GM18505 (cell line): Measurements from ENCODE around the gene SCAMP1.

Experiments
- ATAC-seq: cut with Tn5 transposase; IDR thresholded peaks from one replicate; pipeline ENCODE4 v1.9.1; 2021; ENCODE audit not compliant: unreplicated experiment
- POLR2A ChIP-seq: IDR thresholded peaks from 4 replicates; pipeline ENCODE4 v1.6.1; 2011; ENCODE audit warnings: borderline replicate concordance; ENCODE audit not compliant: insufficient read depth, insufficient read length; ENCODE audit errors: extremely low read depth

The SCAMP1 gene

DNA sequence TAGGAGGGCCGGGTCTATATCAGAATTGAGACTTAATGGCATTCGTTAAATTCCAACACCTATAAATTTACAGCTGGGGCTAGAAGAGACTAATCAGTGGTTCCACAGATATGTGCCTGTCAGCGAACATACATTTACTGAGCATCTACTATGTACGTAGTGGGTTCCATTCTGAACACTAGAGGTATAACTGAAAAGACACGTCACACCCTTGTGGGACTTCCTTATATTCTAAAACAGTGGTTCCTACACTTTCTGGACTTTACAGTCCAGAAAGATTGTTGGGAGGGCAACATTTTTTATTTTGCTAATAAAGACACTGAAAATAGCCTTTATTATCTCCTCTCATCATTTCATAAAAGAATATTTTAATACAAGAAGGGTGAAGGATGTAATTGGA lies 140.5 kb downstream of the SCAMP1 start:
- TF ChIP-seq POLR2A: no peak
- ATAC-seq: no peak

DNA sequence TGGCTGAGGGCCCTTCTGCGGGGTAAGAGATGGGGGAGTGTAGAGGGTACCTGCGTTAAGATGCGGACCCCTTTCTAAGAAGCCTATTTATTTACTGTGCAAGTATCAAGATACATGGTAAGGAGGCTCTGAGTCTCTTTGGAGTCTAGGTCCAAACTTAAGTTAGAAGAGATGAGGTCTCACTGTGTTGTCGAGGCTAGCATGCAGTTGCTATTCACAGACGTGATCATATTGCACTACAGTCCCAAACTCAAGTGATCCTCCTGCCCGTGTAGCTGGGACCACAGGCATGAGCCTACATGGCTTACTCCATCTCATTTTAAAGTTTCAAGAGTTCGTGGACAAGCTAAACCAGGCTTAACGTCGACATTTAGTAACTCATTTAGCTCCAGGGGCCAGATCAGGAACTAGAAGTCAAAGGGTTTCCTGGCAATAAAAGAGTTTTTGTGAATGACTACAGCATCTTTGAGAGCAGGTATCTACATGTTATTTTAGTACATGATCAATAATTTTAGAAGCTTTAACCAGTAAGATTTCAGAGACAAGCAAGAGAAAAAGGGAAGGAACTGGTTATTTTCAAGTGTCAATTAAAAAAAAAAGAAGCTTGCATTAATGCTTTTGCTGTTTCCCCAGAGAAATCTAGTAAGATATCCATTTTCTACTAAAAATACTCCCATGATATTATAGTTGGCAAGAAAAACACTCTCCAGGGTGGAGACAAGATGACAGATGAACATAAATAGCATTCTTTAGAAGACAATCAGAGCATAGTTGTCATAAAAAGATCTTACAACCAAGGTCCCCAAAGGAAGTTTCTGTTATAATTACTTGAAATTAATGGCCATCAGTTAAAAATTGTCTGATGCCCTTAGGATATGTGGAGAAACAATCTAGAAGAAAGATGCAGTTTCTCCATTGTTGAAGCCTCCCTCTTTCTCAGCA lies 141.3 kb downstream of the SCAMP1 start:
- TF ChIP-seq POLR2A: no peak

DNA sequence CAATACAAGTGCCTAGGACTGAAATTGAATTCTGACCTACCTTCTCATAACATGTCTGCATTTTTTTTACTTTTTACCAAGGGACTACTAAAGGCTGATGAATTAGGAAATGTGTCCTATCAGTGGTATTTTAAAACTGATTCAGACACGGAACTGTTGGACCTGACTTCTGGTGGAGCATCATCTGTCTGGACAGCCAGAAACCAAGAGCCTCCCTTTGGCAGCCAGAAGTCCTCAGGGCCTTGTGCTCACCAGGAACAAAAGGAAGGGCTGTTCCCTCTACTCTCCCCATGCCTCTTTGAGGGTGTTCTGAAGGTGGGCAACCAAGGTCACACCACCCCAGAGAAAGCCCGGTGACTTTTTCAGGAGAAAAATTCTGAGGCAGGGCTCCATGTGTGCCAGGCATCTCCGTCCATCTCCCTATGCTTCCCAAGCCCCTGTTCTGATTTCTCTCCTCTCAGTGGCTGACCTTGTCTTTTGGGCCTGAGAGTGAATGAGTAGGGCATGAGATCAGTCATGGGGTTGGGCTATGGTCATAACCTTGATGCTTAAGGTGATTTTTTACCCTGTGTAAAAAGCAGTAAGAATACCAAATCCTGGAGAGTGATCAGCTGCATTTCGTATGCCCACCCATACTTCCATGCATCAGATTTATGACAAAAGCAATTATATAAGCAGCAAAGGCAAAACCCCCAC lies 143.7 kb downstream of the SCAMP1 start:
- no peak for ATAC-seq
- TF ChIP-seq POLR2A: no peak

More for the DNA sequence above, 141.3 kb downstream of the SCAMP1 start:
- no peak for ATAC-seq

DNA sequence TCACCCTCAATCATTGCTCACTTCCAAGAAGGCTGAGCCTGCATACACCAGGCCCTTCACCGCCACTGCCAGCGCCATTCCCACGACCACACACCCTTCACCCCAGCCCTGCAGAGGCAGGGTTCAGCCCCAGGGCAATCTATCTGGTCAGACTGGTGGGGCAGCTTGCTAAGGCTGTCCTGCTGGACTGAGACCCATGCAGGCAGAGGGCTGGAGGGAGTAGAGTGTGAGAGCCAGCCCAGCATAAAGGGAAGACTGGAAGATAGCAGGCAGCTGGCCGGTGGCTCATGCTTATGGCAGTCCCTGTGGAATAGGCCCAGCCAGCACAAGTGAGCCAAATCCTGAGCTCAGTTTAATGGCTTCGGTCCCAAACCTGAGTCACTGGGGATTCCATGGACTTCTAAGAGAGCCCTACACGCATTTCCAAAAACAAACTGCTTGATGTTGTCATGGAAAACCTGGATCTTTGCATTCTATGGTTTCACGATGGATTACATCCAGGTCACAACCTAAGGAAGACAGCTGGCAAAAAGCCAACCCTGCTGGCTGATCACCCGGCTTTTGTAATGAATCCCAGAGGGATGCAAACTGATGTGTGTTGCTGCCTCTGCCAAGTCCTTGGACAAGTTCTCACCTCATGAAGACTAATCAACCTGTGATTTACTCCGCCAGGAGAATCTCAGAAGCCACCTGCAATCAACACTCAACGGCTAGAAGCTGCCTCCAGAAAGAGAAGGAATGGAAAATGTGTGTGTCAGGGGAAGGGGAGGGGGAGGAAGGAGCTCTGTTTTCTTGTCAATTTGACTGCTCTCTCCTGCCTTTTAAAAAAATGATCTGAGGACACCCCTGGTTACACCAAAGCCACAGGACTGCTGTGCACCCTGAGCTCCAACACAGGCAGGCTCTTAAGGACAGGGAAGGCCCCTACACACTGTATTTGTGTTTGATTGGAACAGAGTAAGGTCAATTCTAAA lies 144.6 kb downstream of the SCAMP1 start:
- no peak for TF ChIP-seq POLR2A
- ATAC-seq: no peak

DNA sequence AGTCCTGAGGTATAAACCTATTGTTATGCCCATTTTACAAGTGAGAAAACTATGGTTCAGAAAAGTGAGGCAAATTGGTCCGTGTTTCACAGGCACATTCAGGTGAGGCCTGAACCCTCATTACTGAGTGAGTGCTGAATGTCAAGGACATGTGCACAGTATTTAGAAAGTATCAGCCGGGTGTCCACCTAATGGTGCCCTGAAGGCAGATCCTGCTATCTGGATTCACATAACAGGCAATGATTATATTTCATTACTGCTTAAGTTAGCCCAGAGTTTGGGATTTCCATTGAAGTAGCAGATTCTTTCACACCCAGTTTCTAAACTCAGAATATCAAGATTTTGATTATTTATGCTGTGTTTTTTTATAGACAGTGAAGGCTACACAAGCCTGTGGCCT lies 145.4 kb downstream of the SCAMP1 start:
- TF ChIP-seq POLR2A: no peak
- ATAC-seq: no peak

DNA sequence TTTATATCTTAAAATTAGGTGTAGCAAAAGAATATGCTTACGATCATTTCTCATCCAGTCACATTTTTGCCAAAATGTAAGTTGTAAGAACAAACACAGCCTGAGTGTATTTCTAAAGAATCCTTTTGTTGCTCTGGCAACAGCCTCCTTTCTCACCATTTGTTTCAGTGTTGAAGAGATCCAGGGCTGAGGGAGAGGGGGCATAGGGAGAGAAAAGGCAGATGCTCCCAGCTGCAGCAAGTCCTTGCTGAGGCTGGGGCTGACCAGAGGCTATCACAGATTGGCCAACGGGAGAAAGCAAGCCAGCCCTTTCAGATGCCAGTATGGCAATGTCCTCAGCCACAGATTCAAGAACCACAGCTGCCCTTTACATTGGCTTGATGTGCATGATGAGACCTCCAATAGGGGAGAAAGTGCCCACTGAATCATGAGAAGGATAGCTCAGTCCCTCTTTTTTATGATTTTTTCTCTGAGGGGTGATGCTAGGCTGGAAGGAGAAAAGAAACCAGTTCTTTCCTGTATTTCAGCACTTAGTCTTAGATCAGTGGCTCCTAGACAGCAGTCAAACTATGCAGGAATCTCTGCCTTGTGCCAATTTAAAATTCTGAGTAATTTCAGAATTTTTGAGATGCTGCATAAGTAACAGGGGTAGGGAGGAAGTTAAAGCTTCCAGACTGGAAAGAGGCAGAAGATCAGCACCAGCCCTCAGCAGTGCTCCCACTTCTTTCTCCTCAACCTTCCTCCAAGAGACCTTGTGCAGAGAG lies 146.0 kb downstream of the SCAMP1 start:
- TF ChIP-seq POLR2A: no peak
- no peak for ATAC-seq

DNA sequence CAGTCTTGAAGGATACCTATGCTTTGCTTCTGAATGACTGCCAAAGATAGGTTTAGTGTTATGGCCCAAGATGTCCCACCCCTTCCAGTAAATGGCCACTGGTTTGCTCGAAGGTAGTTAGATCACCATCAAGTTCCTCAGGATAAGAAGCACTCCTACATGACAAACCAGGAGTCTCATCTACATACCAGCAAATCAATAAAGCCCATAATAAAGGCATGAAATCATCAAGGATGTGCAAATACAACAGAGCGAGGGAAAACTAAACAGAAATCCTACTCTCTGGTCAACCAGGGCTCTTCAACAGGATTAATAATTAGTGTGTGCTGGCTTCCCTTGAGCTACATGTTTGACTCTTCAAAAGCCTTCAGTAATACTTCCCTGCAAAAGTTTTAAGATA lies 147.1 kb downstream of the SCAMP1 start:
- ATAC-seq: no peak
- TF ChIP-seq POLR2A: no peak

DNA sequence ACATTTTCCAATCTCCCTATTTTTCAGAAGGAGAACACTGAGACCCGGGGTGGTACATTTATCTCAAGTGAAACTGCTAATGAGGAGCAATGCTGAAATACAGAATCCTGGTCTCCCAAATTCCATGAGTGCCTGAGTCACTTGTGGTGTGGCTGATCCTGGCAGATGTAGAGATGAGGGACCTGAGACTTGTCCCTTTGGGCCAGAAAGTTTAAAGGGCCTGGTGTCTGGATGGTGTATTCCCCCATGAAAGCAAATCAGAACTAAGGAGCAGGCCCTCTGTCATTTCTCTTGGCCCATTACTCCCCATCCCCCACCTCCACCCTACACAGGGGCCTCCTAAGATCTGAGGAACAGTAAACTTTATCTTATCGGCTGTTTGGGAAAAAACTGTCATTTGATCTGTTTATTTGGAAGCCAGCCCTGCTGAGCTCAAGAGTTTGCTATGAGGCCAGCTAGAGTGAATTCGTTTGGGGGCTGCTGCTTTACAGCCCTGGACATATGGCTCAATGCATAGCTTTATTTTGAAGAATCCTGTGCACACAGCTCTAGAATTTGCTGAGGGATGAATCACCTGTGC lies 147.9 kb downstream of the SCAMP1 start:
- ATAC-seq: no peak
- no peak for TF ChIP-seq POLR2A

DNA sequence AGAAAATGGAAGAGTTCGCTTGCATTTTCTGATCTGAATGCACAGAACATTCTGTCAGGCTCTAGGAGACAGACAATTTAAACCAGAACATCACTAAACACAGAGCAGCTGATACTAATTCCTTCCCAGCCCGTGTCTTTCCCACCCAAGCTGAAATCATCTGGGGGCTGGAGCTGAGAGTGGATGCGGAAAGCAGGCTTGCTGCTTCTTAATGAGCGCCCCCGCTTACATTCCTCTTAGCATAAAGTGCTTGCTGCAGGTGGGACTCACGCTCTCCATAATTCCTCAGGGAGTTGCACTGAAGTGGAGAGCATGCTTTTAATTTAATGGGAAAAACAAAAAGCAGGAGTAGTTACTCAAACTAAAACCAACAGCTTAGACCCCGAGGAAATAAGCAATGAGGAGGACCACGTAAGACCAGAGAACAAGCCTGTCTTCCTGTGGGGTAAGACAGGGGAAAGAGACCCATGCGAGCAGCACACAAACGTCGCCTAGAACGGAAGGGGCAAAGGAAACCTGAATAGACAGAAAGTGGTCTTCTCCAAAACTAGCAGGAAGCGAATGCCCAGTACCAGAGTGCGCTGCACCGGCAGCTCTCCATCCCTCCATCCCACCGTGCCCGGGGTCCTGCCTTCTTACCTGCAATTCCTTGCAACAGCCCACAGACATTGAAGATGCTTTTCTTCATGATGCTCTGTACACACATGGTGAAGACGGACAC lies 148.9 kb downstream of the SCAMP1 start:
- ATAC-seq: no peak
- no peak for TF ChIP-seq POLR2A

DNA sequence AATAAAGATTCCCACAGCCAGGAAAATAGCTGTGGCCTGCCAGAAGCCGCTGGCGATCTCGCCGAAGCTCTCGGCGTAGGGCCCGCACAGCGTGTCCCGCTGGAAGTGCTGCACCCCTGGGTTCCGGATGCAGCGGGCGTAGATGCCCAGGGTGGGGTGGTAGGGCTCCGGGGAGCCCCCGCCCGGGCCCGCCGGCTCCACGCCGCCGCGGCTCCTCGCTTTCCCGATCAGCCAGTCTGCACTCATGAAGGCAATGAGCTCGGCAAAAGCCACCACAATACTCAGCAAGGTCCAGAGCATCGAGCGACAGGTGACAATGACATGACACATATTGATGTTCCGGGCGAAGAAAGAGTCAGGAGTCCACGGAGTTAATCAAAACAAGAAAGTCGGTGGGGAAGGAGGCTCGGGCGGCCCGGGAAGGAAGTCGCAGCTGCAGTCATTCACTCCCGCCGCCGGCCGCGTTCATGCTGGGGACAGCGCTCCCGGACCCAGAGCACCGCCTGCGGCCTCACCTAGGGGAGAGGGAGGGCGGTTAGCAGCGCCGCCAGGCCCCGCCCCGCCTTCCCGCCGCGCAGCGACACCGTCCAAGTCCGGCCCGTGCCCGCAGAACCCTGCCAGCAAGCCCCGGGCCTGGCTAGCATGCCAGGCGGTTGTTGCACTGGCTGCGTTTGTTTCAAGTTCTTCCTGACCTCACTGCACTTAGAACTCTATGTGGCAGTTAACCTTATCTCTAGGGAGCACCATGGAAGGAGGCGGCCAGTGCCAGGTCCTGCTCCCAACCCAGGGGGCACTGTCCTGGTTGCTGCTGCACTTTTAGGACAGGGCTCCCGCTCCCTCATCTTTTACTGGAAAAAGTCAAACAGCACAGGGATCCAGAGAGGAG lies 149.7 kb downstream of the SCAMP1 start:
- no peak for TF ChIP-seq POLR2A
- ATAC-seq: peak; percentile 70
